HUES6 (cell line): ENCODE results near the gene PBX3.
"Not testable (repeated sequence)": the region's sequence is repeated elsewhere in the genome, so short reads cannot be mapped to it uniquely, and the experiment has no call there.

Source experiments
- H3K27ac ChIP-seq: 2 replicates; pipeline ENCODE4 v1.7.0; 2013; ENCODE audit warnings: low read depth, mild to moderate bottlenecking, low read length, inconsistent platforms
- H3K27me3 ChIP-seq: 2 replicates; pipeline ENCODE4 v1.6.1; 2013; ENCODE audit warnings: low read length; ENCODE audit not compliant: control insufficient read depth, insufficient read depth
- H3K36me3 ChIP-seq: 2 replicates; pipeline ENCODE4 v1.6.1; 2013; ENCODE audit warnings: low read length; ENCODE audit not compliant: control insufficient read depth, insufficient read depth
- H3K4me1 ChIP-seq: 2 replicates; pipeline ENCODE4 v1.6.1; 2013; ENCODE audit warnings: low read length; ENCODE audit not compliant: control insufficient read depth, insufficient read depth
- H3K4me3 ChIP-seq: 2 replicates; pipeline ENCODE4 v1.5.1; 2013; ENCODE audit warnings: low read depth, low read length
- H3K9ac ChIP-seq: one replicate; pipeline ENCODE4 v1.6.1; 2013; ENCODE audit warnings: mild to moderate bottlenecking, low read length
- H3K9me3 ChIP-seq: 2 replicates; pipeline ENCODE4 v1.6.1; 2013; ENCODE audit warnings: low read depth, low read length; ENCODE audit not compliant: control insufficient read depth, insufficient read depth

Gene PBX3

DNA sequence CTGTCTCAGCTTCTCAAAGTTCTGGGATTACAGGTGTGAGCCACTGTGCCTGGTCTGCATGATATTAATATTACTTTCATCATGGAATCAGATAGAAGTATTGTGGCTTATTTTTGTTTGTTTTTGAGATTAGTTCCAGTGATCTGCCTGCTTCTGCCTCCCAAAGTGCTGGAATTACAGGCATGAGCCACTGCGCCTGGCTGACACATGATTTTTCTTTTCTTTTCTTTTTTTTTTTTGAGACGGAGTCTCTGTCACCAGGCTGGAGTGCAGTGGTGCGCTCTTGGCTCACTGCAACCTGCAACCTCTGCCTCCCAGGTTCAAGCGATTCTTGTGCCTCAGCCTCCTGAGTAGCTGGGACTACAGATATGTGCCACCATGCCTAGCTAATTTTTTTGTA lies 29.6 kb downstream of the PBX3 start:
- not testable (repeated sequence) for H3K36me3 ChIP-seq, H3K9me3 ChIP-seq, H3K4me3 ChIP-seq, H3K27ac ChIP-seq, H3K4me1 ChIP-seq, H3K27me3 ChIP-seq, H3K9ac ChIP-seq

DNA sequence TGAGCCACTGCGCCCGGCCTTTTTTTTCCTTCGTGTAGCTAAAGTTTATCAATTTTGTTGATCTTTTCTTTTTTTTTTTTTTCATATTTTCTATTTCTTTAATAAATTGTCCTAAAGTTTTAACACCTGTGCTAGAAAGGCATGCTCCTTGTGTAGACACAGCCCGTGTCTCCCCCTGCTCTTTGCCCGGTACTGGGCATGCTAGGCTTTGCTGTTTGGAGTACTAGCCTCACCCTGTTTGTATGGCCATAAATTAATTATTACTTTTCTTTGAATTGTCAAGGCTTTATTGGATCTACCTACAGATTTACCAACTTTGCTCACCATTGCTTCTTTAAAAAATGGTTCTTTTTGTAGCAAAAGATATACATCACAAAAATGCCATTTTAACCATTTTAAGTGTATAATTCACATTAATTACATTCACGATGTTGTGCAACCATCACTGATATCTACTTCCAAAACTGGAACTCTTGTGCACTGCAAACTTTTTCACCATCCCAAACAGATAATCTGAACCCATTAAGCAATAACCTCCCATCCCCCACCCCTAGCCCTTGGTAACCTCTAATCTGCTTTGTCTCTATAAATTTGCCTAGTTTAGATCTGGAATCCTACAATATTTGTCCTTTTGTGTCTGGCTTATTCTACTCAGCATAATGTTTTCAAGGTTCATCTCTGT lies 31.5 kb downstream of the PBX3 start:
- not testable (repeated sequence) for H3K36me3 ChIP-seq, H3K4me1 ChIP-seq

DNA sequence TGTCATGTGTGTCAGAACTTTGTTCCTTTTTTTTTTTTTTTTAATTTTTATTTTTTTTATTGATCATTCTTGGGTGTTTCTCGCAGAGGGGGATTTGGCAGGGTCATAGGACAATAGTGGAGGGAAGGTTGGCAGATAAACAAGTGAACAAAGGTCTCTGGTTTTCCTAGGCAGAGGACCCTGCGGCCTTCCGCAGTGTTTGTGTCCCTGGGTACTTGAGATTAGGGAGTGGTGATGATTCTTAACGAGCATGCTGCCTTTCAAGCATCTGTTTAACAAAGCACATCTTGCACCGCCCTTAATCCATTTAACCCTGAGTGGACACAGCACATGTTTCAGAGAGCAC lies 32.0 kb downstream of the PBX3 start:
- not testable (repeated sequence) for H3K36me3 ChIP-seq, H3K4me1 ChIP-seq, H3K27me3 ChIP-seq, H3K9ac ChIP-seq, H3K27ac ChIP-seq, H3K4me3 ChIP-seq
- peaks cover 14% of the 10 kb centered on the region; the same call in 1 of the 2 replicates for H3K9me3 ChIP-seq

More for the DNA sequence above, 31.5 kb downstream of the PBX3 start:
- not testable (repeated sequence) for H3K9ac ChIP-seq, H3K4me3 ChIP-seq, H3K27ac ChIP-seq, H3K27me3 ChIP-seq
- peaks cover 14% of the 10 kb centered on the region; the same call in 1 of the 2 replicates for H3K9me3 ChIP-seq

- Histone ChIP-seq H3K9ac (no peak overlapping the region), H3K4me3 (no peak overlapping the region), H3K4me1 (peaks cover 5% of the 10 kb centered on the region), H3K36me3 (0 out of 2 replicates have a peak, but pooled peaks cover 2% of the 10 kb centered on the region), H3K27me3 (no peaks in the 10 kb centered on the region), H3K27ac (no peak overlapping the region), H3K9me3 (peaks cover 14% of the 10 kb centered on the region; the same call in 1 of the 2 replicates)
Measured at GRCh38 chr9:125782718-125783117, 35.5 kb downstream of the PBX3 start.

GRCh38 chr9:125784286-125785049 lies 37.3 kb downstream of the PBX3 start:
- H3K9me3 ChIP-seq = peaks cover 14% of the 10 kb centered on the region; the same call in 1 of the 2 replicates
- H3K36me3 ChIP-seq = 0 out of 2 replicates have a peak, but pooled peaks cover 2% of the 10 kb centered on the region
- H3K4me3 ChIP-seq = no peak overlapping the region
- no peak overlapping the region for H3K9ac ChIP-seq
- H3K27ac ChIP-seq = no peak overlapping the region; the same call in 1 of the 2 replicates
- no peaks in the 10 kb centered on the region for H3K27me3 ChIP-seq
- H3K4me1 ChIP-seq = peaks cover 5% of the 10 kb centered on the region

GRCh38 chr9:125785248-125785751 lies 38.1 kb downstream of the PBX3 start:
- Histone ChIP-seq H3K4me1 (peaks cover 5% of the 10 kb centered on the region), H3K9me3 (peaks cover 14% of the 10 kb centered on the region; the same call in 1 of the 2 replicates), H3K9ac (no peak overlapping the region), H3K4me3 (no peak overlapping the region), H3K27me3 (no peaks in the 10 kb centered on the region), H3K36me3 (0 out of 2 replicates have a peak, but pooled peaks cover 2% of the 10 kb centered on the region), H3K27ac (no peak overlapping the region)

DNA sequence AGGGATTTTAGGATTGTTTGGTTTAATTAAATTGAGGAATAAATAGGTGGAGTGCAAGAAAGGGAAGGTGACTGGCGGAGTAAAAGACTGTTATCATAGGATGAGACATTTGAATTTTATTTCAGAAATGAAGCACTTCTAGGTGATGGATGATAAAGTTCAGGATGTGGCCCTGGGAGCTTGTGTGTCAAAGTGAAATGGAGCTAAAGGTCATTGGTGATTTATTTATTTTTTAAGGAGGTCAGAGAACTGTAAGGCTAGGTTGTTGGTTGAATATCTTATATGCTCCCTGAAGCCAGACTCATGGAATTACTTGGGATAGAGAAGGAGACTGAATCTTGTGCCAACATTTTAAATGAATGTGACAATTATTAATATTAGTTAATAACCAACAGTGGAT lies 40.5 kb downstream of the PBX3 start:
- no peaks in the 10 kb centered on the region for H3K27me3 ChIP-seq
- peaks cover 3% of the 10 kb centered on the region; the same call in 1 of the 2 replicates for H3K9me3 ChIP-seq
- no peak overlapping the region for H3K4me3 ChIP-seq
- H3K36me3 ChIP-seq = peaks cover 2% of the 10 kb centered on the region; the same call in 1 of the 2 replicates
- no peak overlapping the region for H3K9ac ChIP-seq
- H3K4me1 ChIP-seq = peaks cover 5% of the 10 kb centered on the region
- no peak overlapping the region for H3K27ac ChIP-seq

- H3K4me3 ChIP-seq = no peak overlapping the region
- H3K36me3 ChIP-seq = no peaks in the 10 kb centered on the region; the same call in 1 of the 2 replicates
- no peak overlapping the region for H3K27ac ChIP-seq
- no peaks in the 10 kb centered on the region for H3K9me3 ChIP-seq
- H3K4me1 ChIP-seq = peaks cover 5% of the 10 kb centered on the region
- no peak overlapping the region for H3K9ac ChIP-seq
- H3K27me3 ChIP-seq = no peaks in the 10 kb centered on the region
Measured at GRCh38 chr9:125789196-125789595, 42.0 kb downstream of the PBX3 start.

- no peaks in the 10 kb centered on the region for H3K4me1 ChIP-seq
- no peaks in the 10 kb centered on the region for H3K27me3 ChIP-seq
- H3K36me3 ChIP-seq = no peaks in the 10 kb centered on the region; the same call in 1 of the 2 replicates
- H3K9ac ChIP-seq = no peak overlapping the region
- no peak overlapping the region for H3K4me3 ChIP-seq
- no peaks in the 10 kb centered on the region for H3K9me3 ChIP-seq
- H3K27ac ChIP-seq = no peak overlapping the region
Measured at GRCh38 chr9:125794708-125795107, 47.5 kb downstream of the PBX3 start.

DNA sequence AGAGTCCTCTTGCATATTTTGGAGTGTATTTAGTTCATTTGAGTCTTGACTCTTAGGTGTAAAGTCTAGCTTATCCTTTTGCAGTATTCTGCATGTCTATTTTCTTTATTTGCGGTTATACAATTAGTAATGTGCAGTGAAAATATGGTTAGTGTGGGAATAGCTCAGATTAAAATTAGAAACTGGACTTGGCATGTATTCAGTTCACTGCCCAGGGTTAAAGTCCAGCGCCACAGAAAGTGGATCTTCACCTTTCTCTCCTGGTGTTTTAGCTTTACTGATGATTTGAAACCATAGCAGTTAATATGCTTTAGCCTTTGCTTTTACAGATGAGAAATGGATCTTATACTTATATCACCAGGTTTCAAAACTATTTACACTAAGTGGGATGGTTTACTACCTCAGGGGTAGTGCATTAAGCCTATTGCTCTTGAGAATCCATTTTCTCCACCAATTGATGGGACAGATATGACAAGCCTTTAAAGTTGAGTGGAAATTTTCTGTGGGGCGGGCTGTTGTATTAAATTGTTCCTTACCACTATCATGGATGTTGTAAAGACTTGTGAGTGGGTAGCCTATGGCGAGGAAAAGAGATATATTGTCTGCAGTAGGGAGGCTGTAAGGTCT lies 48.9 kb downstream of the PBX3 start:
- no peaks in the 10 kb centered on the region; the same call in 1 of the 2 replicates for H3K36me3 ChIP-seq
- H3K9ac ChIP-seq = no peak overlapping the region
- no peak overlapping the region for H3K4me3 ChIP-seq
- no peaks in the 10 kb centered on the region for H3K27me3 ChIP-seq
- H3K27ac ChIP-seq = no peak overlapping the region
- no peaks in the 10 kb centered on the region for H3K4me1 ChIP-seq
- no peaks in the 10 kb centered on the region for H3K9me3 ChIP-seq

GRCh38 chr9:125797930-125798329 lies 50.8 kb downstream of the PBX3 start:
- Histone ChIP-seq H3K27ac (no peak overlapping the region), H3K9ac (no peak overlapping the region)

More at GRCh38 chr9:125797930-125798329, 50.8 kb downstream of the PBX3 start:
- H3K27me3 ChIP-seq = no peaks in the 10 kb centered on the region
- no peak overlapping the region for H3K4me3 ChIP-seq
- no peaks in the 10 kb centered on the region for H3K4me1 ChIP-seq
- H3K36me3 ChIP-seq = no peaks in the 10 kb centered on the region
- no peaks in the 10 kb centered on the region for H3K9me3 ChIP-seq
